ENCODE data around the gene STEAP1B. TPM values are rescaled to one million over a fixed set of nuclear protein-coding genes. Genes with fewer than 3 reads are reported as not detected.

STEAP1B gene
- total RNA-seq, 2 experiments from 2014 or later, result 0.69 to 2.1 TPM

- no peaks in the 10 kb centered on the region for H3K9me3 ChIP-seq (ENCODE audit: low read length)
- peaks cover 68% of the 10 kb centered on the region for H3K4me1 ChIP-seq (ENCODE audit: insufficient read depth, low read length, poor library complexity, severe bottlenecking)
- peak overlapping the region; percentile 39; the same call in 1 of the 2 replicates for H2AFZ ChIP-seq (ENCODE audit: low read length)
- 0 out of 2 replicates have a peak, but pooled peaks cover 4% of the 10 kb centered on the region for H3K36me3 ChIP-seq (ENCODE audit: insufficient read depth, low read length)
- H4K20me1 ChIP-seq (ENCODE audit: insufficient read depth, low read length), result no peaks in the 10 kb centered on the region
- peak overlapping the region; percentile 87 for H3K27ac ChIP-seq (ENCODE audit: low read depth, low read length, poor library complexity, severe bottlenecking)
- no peak overlapping the region for H3K4me3 ChIP-seq (ENCODE audit: low read depth, low read length, poor library complexity, severe bottlenecking)
- intact Hi-C loops (cut with micrococcal nuclease; ENCODE audit: unreplicated experiment), result no loop called here
- H3K9me2 ChIP-seq (ENCODE audit: insufficient read depth, low read length), result no peaks in the 10 kb centered on the region
- POLR2A ChIA-PET, result interaction anchor here (0.8 to 10.2 kb wide), 14 partner anchors 10 to 88 kb away, joined by 3 to 156 read pairs (median 12); no protein-coding TSS in a partner anchor
- peak overlapping the region; percentile 61 for H3K4me2 ChIP-seq (ENCODE audit: low read length)
- CTCF ChIA-PET (ENCODE audit: unreplicated experiment), result interaction anchor here (0.6 to 2.0 kb wide), 4 partner anchors 10 to 82 kb away, joined by 4 to 8 read pairs (median 4); no protein-coding TSS in a partner anchor
- H3K79me2 ChIP-seq (ENCODE audit: insufficient read depth, low read depth, low read length), result no peaks in the 10 kb centered on the region; the same call in 1 of the 2 replicates
- TF ChIP-seq CTCF (conservative IDR thresholded peaks at IDR 0.05; ENCODE audit: low read length) (no peak), EZH2phosphoT487 (IDR thresholded peaks at IDR 0.05; ENCODE audit: borderline replicate concordance, low read depth, low read length) (no peak)
- DNase-seq (ENCODE audit: low spot score), result no peak
- no TSS peak for BruUV-seq (replicated peaks)
These were observed 78.9 kb downstream of the STEAP1B start for GRCh38 chr7:22420973-22421635.

GRCh38 chr7:22420008-22420407, 80.0 kb downstream of the STEAP1B start:
- Histone ChIP-seq H3K9me3 (ENCODE audit: low read length) (no peaks in the 10 kb centered on the region), H3K79me2 (ENCODE audit: insufficient read depth, low read depth, low read length) (no peaks in the 10 kb centered on the region; the same call in 1 of the 2 replicates), H3K36me3 (ENCODE audit: insufficient read depth, low read length) (0 out of 2 replicates have a peak, but pooled peaks cover 1% of the 10 kb centered on the region), H2AFZ (ENCODE audit: low read length) (no peak overlapping the region), H3K4me1 (ENCODE audit: insufficient read depth, low read length, poor library complexity, severe bottlenecking) (peaks cover 58% of the 10 kb centered on the region), H3K9me2 (ENCODE audit: insufficient read depth, low read length) (no peaks in the 10 kb centered on the region), H4K20me1 (ENCODE audit: insufficient read depth, low read length) (no peaks in the 10 kb centered on the region), H3K4me3 (ENCODE audit: low read depth, low read length, poor library complexity, severe bottlenecking) (no peak overlapping the region), H3K4me2 (ENCODE audit: low read length) (no peak overlapping the region), H3K27ac (ENCODE audit: low read depth, low read length, poor library complexity, severe bottlenecking) (no peak overlapping the region)
- BruUV-seq (replicated peaks), result no TSS peak
- no peak for DNase-seq (ENCODE audit: low spot score)
- intact Hi-C loops (cut with micrococcal nuclease; ENCODE audit: unreplicated experiment), result no loop called here
- ChIA-PET POLR2A (interaction anchor here (0.7 to 10.2 kb wide), 10 partner anchors 10 to 87 kb away, joined by 3 to 156 read pairs (median 12); no protein-coding TSS in a partner anchor), CTCF (ENCODE audit: unreplicated experiment) (no interaction called here)
- no peak for TF ChIP-seq EZH2phosphoT487 (IDR thresholded peaks at IDR 0.05; ENCODE audit: borderline replicate concordance, low read depth, low read length)
- TF ChIP-seq CTCF (conservative IDR thresholded peaks at IDR 0.05; ENCODE audit: low read length), result no peak

- Histone ChIP-seq H3K79me2 (ENCODE audit: insufficient read depth, low read depth, low read length) (no peaks in the 10 kb centered on the region; the same call in 1 of the 2 replicates), H3K4me2 (ENCODE audit: low read length) (no peak overlapping the region), H3K27ac (ENCODE audit: low read depth, low read length, poor library complexity, severe bottlenecking) (no peak overlapping the region), H3K9me2 (ENCODE audit: insufficient read depth, low read length) (no peaks in the 10 kb centered on the region), H3K4me3 (ENCODE audit: low read depth, low read length, poor library complexity, severe bottlenecking) (no peak overlapping the region), H3K9me3 (ENCODE audit: low read length) (no peaks in the 10 kb centered on the region), H4K20me1 (ENCODE audit: insufficient read depth, low read length) (no peaks in the 10 kb centered on the region), H2AFZ (ENCODE audit: low read length) (no peak overlapping the region), H3K36me3 (ENCODE audit: insufficient read depth, low read length) (no peaks in the 10 kb centered on the region), H3K4me1 (ENCODE audit: insufficient read depth, low read length, poor library complexity, severe bottlenecking) (peaks cover 52% of the 10 kb centered on the region)
- no peak for DNase-seq (ENCODE audit: low spot score)
- CTCF ChIA-PET (ENCODE audit: unreplicated experiment), result no interaction called here
- POLR2A ChIA-PET, result interaction anchor here (0.8 to 10.2 kb wide), 5 partner anchors 9 to 86 kb away, joined by 3 to 156 read pairs (median 51); no protein-coding TSS in a partner anchor
- TF ChIP-seq CTCF (conservative IDR thresholded peaks at IDR 0.05; ENCODE audit: low read length), result no peak
- no TSS peak for BruUV-seq (replicated peaks)
- intact Hi-C loops (cut with micrococcal nuclease; ENCODE audit: unreplicated experiment), result no loop called here
These were observed 80.5 kb downstream of the STEAP1B start for GRCh38 chr7:22419488-22419887.
